WTC11 (cell line): ENCODE results near the gene PRSS53. TPM values are rescaled to one million over a fixed set of nuclear protein-coding genes. Genes with fewer than 3 reads are reported as not detected.

Source experiments
- ATF3 ChIP-seq: sonication (generic); formaldehyde crosslinking; conservative IDR thresholded peaks from 2 replicates; pipeline ENCODE4 v1.8.1; 2022; ENCODE audit warnings: mild to moderate bottlenecking, missing genetic modification reagents
- ATF6 ChIP-seq: sonication (generic); formaldehyde crosslinking; IDR thresholded peaks from 2 replicates; pipeline ENCODE4 v1.8.1; 2023; ENCODE audit warnings: mild to moderate bottlenecking, missing genetic modification reagents
- CBFB ChIP-seq: sonication (generic); formaldehyde crosslinking; IDR thresholded peaks from 2 replicates; pipeline ENCODE4 v1.8.1; 2022; ENCODE audit warnings: mild to moderate bottlenecking, low read depth, missing genetic modification reagents
- CDX4 ChIP-seq: fragments of 250-450 bp; sonication (Bioruptor Pico); IDR thresholded peaks from 2 replicates; pipeline ENCODE4 v1.9.0; 2021; ENCODE audit warnings: moderate library complexity, mild to moderate bottlenecking, inconsistent platforms, borderline replicate concordance
- CREM ChIP-seq: sonication (generic); formaldehyde crosslinking; IDR thresholded peaks from 2 replicates; pipeline ENCODE4 v1.8.1; 2022; ENCODE audit warnings: mild to moderate bottlenecking, missing genetic modification reagents, moderate library complexity
- GABPB1 ChIP-seq: sonication (generic); formaldehyde crosslinking; IDR thresholded peaks from 2 replicates; pipeline ENCODE4 v1.8.1; 2023; ENCODE audit warnings: mild to moderate bottlenecking, missing genetic modification reagents
- HMGA2 ChIP-seq: fragments of 250-450 bp; sonication (Bioruptor Pico); IDR thresholded peaks from 2 replicates; pipeline ENCODE4 v1.4.0; 2021; ENCODE audit warnings: mild to moderate bottlenecking, moderate library complexity
- IRF2 ChIP-seq: sonication (generic); formaldehyde crosslinking; IDR thresholded peaks from 2 replicates; pipeline ENCODE4 v1.8.0; 2022; ENCODE audit warnings: low read depth, missing genetic modification reagents, borderline replicate concordance
- KAT7 ChIP-seq: sonication (generic); formaldehyde crosslinking; IDR thresholded peaks from 2 replicates; pipeline ENCODE4 v1.8.1; 2023; ENCODE audit warnings: missing genetic modification reagents, mild to moderate bottlenecking, borderline replicate concordance
- MLX ChIP-seq: sonication (generic); formaldehyde crosslinking; IDR thresholded peaks from 2 replicates; pipeline ENCODE4 v1.8.1; 2023; ENCODE audit warnings: mild to moderate bottlenecking, missing genetic modification reagents, moderate library complexity
- MXD4 ChIP-seq: fragments of 250-450 bp; sonication (Bioruptor Pico); IDR thresholded peaks from 2 replicates; pipeline ENCODE4 v1.8.0; 2021; ENCODE audit warnings: mild to moderate bottlenecking, moderate library complexity, borderline replicate concordance
- MYBL2 ChIP-seq: sonication (generic); formaldehyde crosslinking; IDR thresholded peaks from 2 replicates; pipeline ENCODE4 v1.8.1; 2023; ENCODE audit warnings: mild to moderate bottlenecking, moderate library complexity, missing genetic modification reagents
- NFE2L1 ChIP-seq: sonication (generic); formaldehyde crosslinking; IDR thresholded peaks from 2 replicates; pipeline ENCODE4 v1.8.1; 2023; ENCODE audit warnings: missing genetic modification reagents
- NR1H2 ChIP-seq: sonication (generic); formaldehyde crosslinking; IDR thresholded peaks from 2 replicates; pipeline ENCODE4 v1.9.0; 2021; ENCODE audit warnings: mild to moderate bottlenecking, moderate library complexity, missing genetic modification reagents
- SMAD4 ChIP-seq: sonication (generic); formaldehyde crosslinking; IDR thresholded peaks from 2 replicates; pipeline ENCODE4 v1.8.0; 2022; ENCODE audit warnings: mild to moderate bottlenecking, missing genetic modification reagents
- STAT6 ChIP-seq: sonication (generic); formaldehyde crosslinking; conservative IDR thresholded peaks from 2 replicates; pipeline ENCODE4 v1.8.1; 2023; ENCODE audit warnings: mild to moderate bottlenecking, low read depth, missing genetic modification reagents, moderate library complexity
- TCF7 ChIP-seq: sonication (generic); formaldehyde crosslinking; IDR thresholded peaks from 2 replicates; pipeline ENCODE4 v1.8.0; 2022; ENCODE audit warnings: mild to moderate bottlenecking, low read depth, missing genetic modification reagents, moderate library complexity
- TEAD4 ChIP-seq: sonication (generic); formaldehyde crosslinking; IDR thresholded peaks from 2 replicates; pipeline ENCODE4 v1.8.0; 2022; ENCODE audit warnings: mild to moderate bottlenecking, missing genetic modification reagents
- ZBTB21 ChIP-seq: sonication (generic); formaldehyde crosslinking; IDR thresholded peaks from 2 replicates; pipeline ENCODE4 v1.8.1; 2023; ENCODE audit warnings: mild to moderate bottlenecking, missing genetic modification reagents, borderline replicate concordance
- ZNF121 ChIP-seq: sonication (generic); formaldehyde crosslinking; IDR thresholded peaks from 2 replicates; pipeline ENCODE4 v1.8.0; 2023; ENCODE audit warnings: missing genetic modification reagents
- ZNF138 ChIP-seq: sonication (generic); formaldehyde crosslinking; conservative IDR thresholded peaks from 2 replicates; pipeline ENCODE4 v1.8.1; 2022; ENCODE audit warnings: mild to moderate bottlenecking, moderate library complexity, missing genetic modification reagents
- ZNF423 ChIP-seq: fragments of 250-450 bp; sonication (Bioruptor Pico); IDR thresholded peaks from 2 replicates; pipeline ENCODE4 v2.1.2; 2022; ENCODE audit warnings: mild to moderate bottlenecking, moderate library complexity
- ZNF512 ChIP-seq: sonication (generic); formaldehyde crosslinking; IDR thresholded peaks from 2 replicates; pipeline ENCODE4 v1.8.1; 2022; ENCODE audit warnings: missing genetic modification reagents, borderline replicate concordance
- ZNF532 ChIP-seq: fragments of 250-450 bp; sonication (Bioruptor Pico); IDR thresholded peaks from 2 replicates; pipeline ENCODE4 v1.9.0; 2021; ENCODE audit warnings: mild to moderate bottlenecking, borderline replicate concordance
- ZSCAN18 ChIP-seq: fragments of 250-450 bp; sonication (Bioruptor Pico); IDR thresholded peaks from 2 replicates; pipeline ENCODE4 v2.1.2; 2022; ENCODE audit warnings: mild to moderate bottlenecking, moderate library complexity
- total RNA-seq: library from RNA; stranded (reverse); gene quantifications from 3 replicates; pipeline ENCODE4 v1.2.3, GENCODE V29; 2021

Gene PRSS53
- total RNA-seq, 1 experiment from 2014 or later, result 4.9 TPM

- TF ChIP-seq ZSCAN18 (no peak), NFE2L1 (CRISPR knock-in tag) (no peak), TCF7 (CRISPR knock-in tag) (no peak), HMGA2 (CRISPR knock-in tag) (peak; percentile 40; the same call in 1 of the 2 replicates), ZBTB21 (CRISPR knock-in tag) (no peak), ZNF512 (CRISPR knock-in tag) (no peak), STAT6 (CRISPR knock-in tag) (no peak), SMAD4 (CRISPR knock-in tag) (peak; percentile 45; the same call in 1 of the 2 replicates), ATF6 (CRISPR knock-in tag) (no peak), GABPB1 (CRISPR knock-in tag) (peak; percentile 88), KAT7 (CRISPR knock-in tag) (no peak), ATF3 (no peak), IRF2 (CRISPR knock-in tag) (no peak), NR1H2 (CRISPR knock-in tag) (no peak), MXD4 (no peak), ZNF121 (CRISPR knock-in tag) (no peak), CBFB (CRISPR knock-in tag) (no peak), CDX4 (CRISPR knock-in tag) (no peak), TEAD4 (CRISPR knock-in tag) (no peak), MYBL2 (CRISPR knock-in tag) (no peak), MLX (CRISPR knock-in tag) (no peak), ZNF532 (CRISPR knock-in tag) (no peak), ZNF423 (CRISPR knock-in tag) (no peak), CREM (CRISPR knock-in tag) (peak; percentile 97), ZNF138 (CRISPR knock-in tag) (no peak)
Observed at GRCh38 chr16:31117384-31118222, 28.9 kb upstream of the PRSS53 start, which contains the start of gene KAT8 (continued).
